GM13977 (cell line): ENCODE results near the gene NDUFC2.

ENCODE experiments used
- DNase-seq: peaks from one replicate; pipeline ENCODE4 v3.0.0; 2012; ENCODE audit warnings: low spot score
- in situ Hi-C: fragments of 300-500 bp; cut with MboI; formaldehyde crosslinking; loops from one replicate; pipeline ENCODE4 v1.12.0; 2022; ENCODE audit warnings: low sequenced_read_pairs, low pct_unique_long_range_greater_than_20kb, mixed read lengths, inconsistent platforms; ENCODE audit not compliant: unreplicated experiment
- TF ChIP-seq, protein P1 (sequence below): IDR thresholded peaks from 2 replicates; pipeline ENCODE4 v1.5.1; 2012; ENCODE audit warnings: mild to moderate bottlenecking, control low read depth; ENCODE audit not compliant: insufficient read depth; ENCODE audit errors: extremely low read depth, missing control alignments

The NDUFC2 gene

DNA sequence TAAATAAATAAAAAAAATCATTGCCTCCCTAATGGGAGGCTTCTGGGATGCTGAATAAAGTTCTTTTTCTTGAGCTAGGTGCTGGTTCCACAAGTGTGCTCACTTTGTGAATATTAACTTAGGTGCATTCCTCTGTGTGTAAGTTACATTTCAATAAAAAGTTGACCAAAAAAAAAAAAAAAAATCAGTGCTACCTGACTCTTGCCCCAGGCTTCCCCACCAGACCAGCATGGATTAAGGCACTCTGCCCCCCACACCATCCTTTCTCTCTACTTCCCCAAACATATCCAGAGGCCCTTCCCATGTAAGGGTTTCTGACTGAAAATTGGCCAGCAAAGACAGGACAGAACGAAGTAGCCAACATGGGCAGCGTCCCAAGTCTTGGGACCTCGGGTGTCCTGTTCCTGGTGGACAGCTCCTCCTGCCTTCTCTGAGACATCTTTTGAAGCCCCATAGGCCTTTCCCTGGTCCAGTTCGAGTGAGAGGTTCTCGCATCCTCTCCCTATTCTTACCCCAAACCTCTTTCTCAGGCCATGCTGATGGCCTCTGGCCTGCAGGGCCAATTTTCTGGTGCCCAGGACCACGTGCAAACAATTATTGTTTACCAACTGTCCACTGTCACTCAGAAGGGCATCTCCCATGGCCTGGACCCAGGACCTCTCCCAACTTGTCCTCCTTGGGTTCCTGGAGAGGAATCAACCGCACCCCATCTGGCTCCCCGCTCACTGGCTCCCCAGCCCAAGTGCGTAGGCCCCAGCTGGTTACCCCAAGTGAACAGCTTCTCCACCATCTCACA lies 41.6 kb downstream of the NDUFC2 start:
- no peak for DNase-seq
- in situ Hi-C loops: no loop called here
- TF ChIP-seq, protein P1, sequence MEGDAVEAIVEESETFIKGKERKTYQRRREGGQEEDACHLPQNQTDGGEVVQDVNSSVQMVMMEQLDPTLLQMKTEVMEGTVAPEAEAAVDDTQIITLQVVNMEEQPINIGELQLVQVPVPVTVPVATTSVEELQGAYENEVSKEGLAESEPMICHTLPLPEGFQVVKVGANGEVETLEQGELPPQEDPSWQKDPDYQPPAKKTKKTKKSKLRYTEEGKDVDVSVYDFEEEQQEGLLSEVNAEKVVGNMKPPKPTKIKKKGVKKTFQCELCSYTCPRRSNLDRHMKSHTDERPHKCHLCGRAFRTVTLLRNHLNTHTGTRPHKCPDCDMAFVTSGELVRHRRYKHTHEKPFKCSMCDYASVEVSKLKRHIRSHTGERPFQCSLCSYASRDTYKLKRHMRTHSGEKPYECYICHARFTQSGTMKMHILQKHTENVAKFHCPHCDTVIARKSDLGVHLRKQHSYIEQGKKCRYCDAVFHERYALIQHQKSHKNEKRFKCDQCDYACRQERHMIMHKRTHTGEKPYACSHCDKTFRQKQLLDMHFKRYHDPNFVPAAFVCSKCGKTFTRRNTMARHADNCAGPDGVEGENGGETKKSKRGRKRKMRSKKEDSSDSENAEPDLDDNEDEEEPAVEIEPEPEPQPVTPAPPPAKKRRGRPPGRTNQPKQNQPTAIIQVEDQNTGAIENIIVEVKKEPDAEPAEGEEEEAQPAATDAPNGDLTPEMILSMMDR: no peak

DNA sequence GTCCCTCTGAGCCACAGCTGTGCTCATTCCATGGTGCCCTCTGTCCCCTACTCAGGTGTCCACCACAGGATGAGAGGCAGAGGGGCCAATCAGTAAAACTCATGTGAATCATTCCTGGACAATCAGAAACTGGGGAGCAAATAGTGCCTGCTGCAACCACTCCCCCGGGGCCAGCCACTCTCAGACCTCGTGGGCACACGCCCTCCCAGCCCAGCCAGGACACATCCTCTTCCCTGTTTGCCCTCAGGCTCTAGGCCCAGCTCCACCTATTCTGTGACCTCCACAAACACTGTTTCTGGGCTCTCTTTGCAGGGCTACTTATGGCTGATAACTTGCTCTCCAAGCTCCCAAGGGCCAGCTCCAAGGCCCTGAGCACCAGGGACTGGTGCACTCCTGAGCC lies 42.6 kb downstream of the NDUFC2 start:
- TF ChIP-seq, protein P1: no peak
- in situ Hi-C loops: no loop called here
- no peak for DNase-seq

- TF ChIP-seq, protein P1: no peak
- in situ Hi-C loops: no loop called here
- DNase-seq: no peak
Measured at GRCh38 chr11:78036313-78036712, 43.3 kb downstream of the NDUFC2 start.

DNA sequence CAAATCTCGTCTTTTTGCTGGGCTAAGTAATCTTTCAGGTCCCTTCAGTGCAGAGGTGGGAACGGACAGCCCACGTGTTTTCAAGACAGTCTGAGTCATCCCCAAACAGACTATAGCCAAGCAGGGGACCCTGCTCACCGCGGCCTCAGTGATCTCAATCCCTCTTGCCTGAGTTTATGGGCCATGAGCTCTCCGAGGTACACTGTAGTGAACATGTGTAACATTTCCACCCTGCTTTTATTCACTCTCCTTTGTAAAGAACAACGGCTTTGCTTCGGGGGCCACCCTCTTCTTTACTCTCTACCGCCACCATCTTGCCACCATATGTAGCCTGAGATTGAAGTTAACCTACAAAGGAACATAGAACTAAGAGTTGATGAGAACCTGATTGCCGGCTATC lies 45.0 kb downstream of the NDUFC2 start:
- TF ChIP-seq, protein P1: no peak
- in situ Hi-C loops: no loop called here
- no peak for DNase-seq

- in situ Hi-C loops: no loop called here
- DNase-seq: no peak
- TF ChIP-seq, protein P1: no peak
Measured at GRCh38 chr11:78033040-78033439, 46.6 kb downstream of the NDUFC2 start.

DNA sequence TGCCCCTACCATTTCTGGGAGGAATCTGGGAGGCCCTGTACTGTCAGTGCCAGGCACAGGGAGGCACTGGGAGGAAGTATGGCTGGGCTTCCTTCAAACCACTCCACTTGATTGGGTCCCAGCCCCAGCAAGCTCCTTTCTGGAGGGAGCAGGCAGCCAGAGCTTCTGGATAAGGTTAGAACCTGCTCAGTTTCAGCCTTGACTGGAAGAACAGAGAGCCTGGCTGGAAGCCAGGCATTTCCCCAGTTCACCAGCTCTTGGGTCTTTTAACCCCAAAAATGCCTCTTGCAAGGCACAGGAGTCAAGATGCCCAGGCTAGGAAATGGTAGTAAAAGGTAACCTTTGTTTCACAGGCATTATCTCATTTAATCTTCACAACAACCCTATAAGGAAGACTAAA lies 47.6 kb downstream of the NDUFC2 start:
- DNase-seq: no peak
- in situ Hi-C loops: no loop called here
- TF ChIP-seq, protein P1: no peak
